Stimulated activated CD8-positive, alpha-beta memory T cell treated with anti-CD3 and anti-CD28 coated beads, Interleukin-2, amount 100 ng/mL, for 1 hour (primary cell): ENCODE measurements around the gene HAPLN1.

Experiments
- DNase-seq, 2 donors: peaks; one replicate each; pipeline ENCODE4 v3.0.0-alpha.2; 2020; ENCODE audit warnings: low read depth in 2 of 2

The HAPLN1 gene

GRCh38 chr5:83718195-83718825, 2.3 kb downstream of the HAPLN1 start:
- no peak for DNase-seq

GRCh38 chr5:83715236-83716065, 5.2 kb downstream of the HAPLN1 start:
- DNase-seq: no peak

- no peak for DNase-seq
Observed at GRCh38 chr5:83714810-83715209, 5.8 kb downstream of the HAPLN1 start.

GRCh38 chr5:83711982-83712601, 8.6 kb downstream of the HAPLN1 start:
- DNase-seq: no peak

- no peak for DNase-seq
Observed at GRCh38 chr5:83709973-83710372, 10.7 kb downstream of the HAPLN1 start.

GRCh38 chr5:83708170-83708569, 12.5 kb downstream of the HAPLN1 start:
- no peak for DNase-seq

GRCh38 chr5:83703059-83703458, 17.6 kb downstream of the HAPLN1 start:
- no peak for DNase-seq

GRCh38 chr5:83701886-83702285, 18.8 kb downstream of the HAPLN1 start:
- no peak for DNase-seq

- no peak for DNase-seq
Observed at GRCh38 chr5:83689881-83690280, 30.8 kb downstream of the HAPLN1 start.

- no peak for DNase-seq
Observed at GRCh38 chr5:83688281-83688680, 32.4 kb downstream of the HAPLN1 start.

- DNase-seq: no peak
Observed at GRCh38 chr5:83687124-83687619, 33.5 kb downstream of the HAPLN1 start.

GRCh38 chr5:83686251-83686650, 34.4 kb downstream of the HAPLN1 start:
- DNase-seq: no peak

- no peak for DNase-seq
Observed at GRCh38 chr5:83683836-83684235, 36.8 kb downstream of the HAPLN1 start.

- no peak for DNase-seq
Observed at GRCh38 chr5:83672646-83673045, 48.0 kb downstream of the HAPLN1 start.

- DNase-seq: no peak
Observed at GRCh38 chr5:83672158-83672557, 48.5 kb downstream of the HAPLN1 start.

GRCh38 chr5:83665631-83666030, 55.0 kb downstream of the HAPLN1 start:
- DNase-seq: no peak

- DNase-seq: no peak
Observed at GRCh38 chr5:83662558-83662957, 58.1 kb downstream of the HAPLN1 start.

- no peak for DNase-seq
Observed at GRCh38 chr5:83657807-83658525, 62.7 kb downstream of the HAPLN1 start.

GRCh38 chr5:83654427-83654994, 66.1 kb downstream of the HAPLN1 start:
- no peak for DNase-seq

- DNase-seq: no peak
Observed at GRCh38 chr5:83653669-83654068, 67.0 kb downstream of the HAPLN1 start.

GRCh38 chr5:83645936-83646335, 74.7 kb downstream of the HAPLN1 start:
- no peak for DNase-seq

GRCh38 chr5:83644301-83644700, 76.4 kb downstream of the HAPLN1 start:
- DNase-seq: no peak
